GM21825 (cell line): ENCODE data around the gene GARRE1.

Source experiments
- ATAC-seq: cut with Tn5 transposase; IDR thresholded peaks from one replicate; pipeline ENCODE4 v1.9.1; 2021; ENCODE audit warnings: mild to moderate bottlenecking, moderate library complexity; ENCODE audit not compliant: unreplicated experiment

Gene GARRE1

GRCh38 chr19:34291235-34291634 is 36.9 kb downstream of the GARRE1 start:
- ATAC-seq, result no peak

GRCh38 chr19:34295103-34295502 is 40.7 kb downstream of the GARRE1 start:
- no peak for ATAC-seq

- ATAC-seq, result no peak
Observed at GRCh38 chr19:34298891-34299520, 44.7 kb downstream of the GARRE1 start.

- no peak for ATAC-seq
Observed at GRCh38 chr19:34299576-34299975, 45.2 kb downstream of the GARRE1 start.

- no peak for ATAC-seq
Observed at GRCh38 chr19:34300380-34300779, 46.0 kb downstream of the GARRE1 start.

GRCh38 chr19:34300962-34301361 is 46.6 kb downstream of the GARRE1 start:
- no peak for ATAC-seq
